ENCODE data around the gene SLC46A1.
A peak's percentile ranks its signal among the peaks of the same experiment; 100 is the strongest.

GRCh38 chr17:28416703-28417311 lies 10.8 kb upstream of the SLC46A1 start:
- TF ChIP-seq CTCF (IDR thresholded peaks at IDR 0.05; ENCODE audit: insufficient read depth, low read length, poor library complexity, severe bottlenecking) (peak; percentile 63), EZH2phosphoT487 (conservative IDR thresholded peaks at IDR 0.05; ENCODE audit: low read length) (no peak)
